Measurements from ENCODE around the gene MCU. TPM values are rescaled to one million over a fixed set of nuclear protein-coding genes. Genes with fewer than 3 reads are reported as not detected.

MCU gene
- polyA plus RNA-seq, 1 of the 3 experiments (the other 2 are of a cell fraction), result 20.6 TPM

- Histone ChIP-seq H3K9me2 (no peaks in the 10 kb centered on the region), H3K27ac (ENCODE audit: low read depth in 2 of 2, low read length in 1 of 2) (no peak overlapping the region), H3K9me3 (no peaks in the 10 kb centered on the region), H3K4me1 (ENCODE audit: control insufficient read depth in 1 of 2, insufficient read depth in 2 of 2, low read depth in 1 of 2, low read length in 1 of 2) (no peaks in the 10 kb centered on the region; a peak in 1 of 4 replicates), H4K20me1 (ENCODE audit: insufficient read depth) (no peaks in the 10 kb centered on the region), H3K36me3 (replicated peaks in 1 of 2; ENCODE audit: control insufficient read depth in 1 of 2, insufficient read depth in 2 of 2, low read length in 1 of 2) (peaks cover 23 to 35% of the 10 kb centered on the region in 2 experiments), H3K79me2 (ENCODE audit: insufficient read depth) (no peaks in the 10 kb centered on the region), H3K27me3 (ENCODE audit: insufficient read depth) (no peaks in the 10 kb centered on the region), H3K4me2 (no peak overlapping the region), H2AFZ (ENCODE audit: low read depth) (no peak overlapping the region), H3K9ac (no peak overlapping the region), H3K4me3 (ENCODE audit: low read depth in 2 of 2, low read length in 1 of 2) (no peak overlapping the region), H3F3A (replicated peaks; ENCODE audit: insufficient read depth) (no peaks in the 10 kb centered on the region)
- DNase-seq, result no peak
- 78% methylated on average over 6 of the region's 6 CpGs for WGBS (ENCODE audit: low lambda C conversion rate)
- CTCF ChIA-PET, result no interaction called here
- POLR2A ChIA-PET, result no interaction called here
- no peak for TF ChIP-seq RAD21 (IDR thresholded peaks at IDR 0.05; ENCODE audit: low read length)
- no peak for TF ChIP-seq NRF1 (IDR thresholded peaks at IDR 0.05; ENCODE audit: low read depth, low read length)
- TF ChIP-seq EZH2phosphoT487 (IDR thresholded peaks at IDR 0.05; ENCODE audit: borderline replicate concordance, low read depth), result no peak
- TF ChIP-seq SMC3 (IDR thresholded peaks at IDR 0.05; ENCODE audit: low read depth, low read length), result no peak
- TF ChIP-seq MEF2A (IDR thresholded peaks at IDR 0.05; ENCODE audit: borderline replicate concordance, low read depth), result no peak
- no peak for TF ChIP-seq RXRA (IDR thresholded peaks at IDR 0.05; ENCODE audit: borderline replicate concordance, low read depth)
Observed at GRCh38 chr10:72889391-72889831, 197.5 kb downstream of the MCU start.

- H3F3A ChIP-seq (replicated peaks; ENCODE audit: insufficient read depth), result no peaks in the 10 kb centered on the region
- H3K4me1 ChIP-seq (ENCODE audit: control insufficient read depth in 1 of 2, insufficient read depth in 2 of 2, low read depth in 1 of 2, low read length in 1 of 2), result no peaks in the 10 kb centered on the region; a peak in 1 of 4 replicates
- WGBS (ENCODE audit: low lambda C conversion rate), result 96% methylated on average over 2 of the region's 2 CpGs
- no peak overlapping the region for H3K4me3 ChIP-seq (ENCODE audit: low read depth in 2 of 2, low read length in 1 of 2)
- peaks cover 20 to 33% of the 10 kb centered on the region in 2 experiments for H3K36me3 ChIP-seq (replicated peaks in 1 of 2; ENCODE audit: control insufficient read depth in 1 of 2, insufficient read depth in 2 of 2, low read length in 1 of 2)
- H3K79me2 ChIP-seq (ENCODE audit: insufficient read depth), result no peaks in the 10 kb centered on the region
- H3K27me3 ChIP-seq (ENCODE audit: insufficient read depth), result no peaks in the 10 kb centered on the region
- no peak overlapping the region for H3K27ac ChIP-seq (ENCODE audit: low read depth in 2 of 2, low read length in 1 of 2)
- DNase-seq, result no peak
- no peaks in the 10 kb centered on the region for H4K20me1 ChIP-seq (ENCODE audit: insufficient read depth)
- no peak overlapping the region for H3K9ac ChIP-seq
- no peak overlapping the region for H3K4me2 ChIP-seq
- no peaks in the 10 kb centered on the region for H3K9me2 ChIP-seq
- no peaks in the 10 kb centered on the region for H3K9me3 ChIP-seq
- CTCF ChIA-PET, result interaction anchor here (0.7 kb wide), 1 partner anchor 56 kb away, joined by 3 read pairs; no protein-coding TSS in a partner anchor
- POLR2A ChIA-PET, result interaction anchor here (0.6 kb wide), 1 partner anchor 285 kb away, joined by 3 read pairs; no protein-coding TSS in a partner anchor
- TF ChIP-seq RXRA (IDR thresholded peaks at IDR 0.05; ENCODE audit: borderline replicate concordance, low read depth) (no peak), FOXJ3 (CRISPR knock-in tag; IDR thresholded peaks at IDR 0.05) (no peak), EP300 (IDR thresholded peaks at IDR 0.05; ENCODE audit: borderline replicate concordance in 1 of 2, low read depth in 1 of 2, low read length in 1 of 2) (no peak), MEF2A (IDR thresholded peaks at IDR 0.05; ENCODE audit: borderline replicate concordance, low read depth) (no peak), EZH2phosphoT487 (IDR thresholded peaks at IDR 0.05; ENCODE audit: borderline replicate concordance, low read depth) (no peak)
- no peak overlapping the region for H2AFZ ChIP-seq (ENCODE audit: low read depth)
Observed at GRCh38 chr10:72890086-72890485, 198.1 kb downstream of the MCU start.

- Histone ChIP-seq H3K9me3 (no peaks in the 10 kb centered on the region), H3K4me2 (no peak within 1 kb of the TSS), H2AFZ (ENCODE audit: low read depth) (no peak within 1 kb of the TSS), H3F3A (replicated peaks; ENCODE audit: insufficient read depth) (no peaks in the 10 kb centered on the region), H3K9me2 (no peaks in the 10 kb centered on the region), H3K9ac (no peak within 1 kb of the TSS), H3K27me3 (ENCODE audit: insufficient read depth) (no peaks in the 10 kb centered on the region), H3K36me3 (replicated peaks in 1 of 2; ENCODE audit: control insufficient read depth in 1 of 2, insufficient read depth in 2 of 2, low read length in 1 of 2) (peaks cover 0 to 8% of the 10 kb centered on the region in 2 experiments), H3K79me2 (ENCODE audit: insufficient read depth) (no peaks in the 10 kb centered on the region), H3K4me1 (ENCODE audit: control insufficient read depth in 1 of 2, insufficient read depth in 2 of 2, low read depth in 1 of 2, low read length in 1 of 2) (no peaks in the 10 kb centered on the region), H3K4me3 (ENCODE audit: low read depth in 2 of 2, low read length in 1 of 2) (no peak within 1 kb of the TSS), H4K20me1 (ENCODE audit: insufficient read depth) (no peaks in the 10 kb centered on the region), H3K27ac (ENCODE audit: low read depth in 2 of 2, low read length in 1 of 2) (no peak within 1 kb of the TSS)
- TF ChIP-seq RXRA (IDR thresholded peaks at IDR 0.05; ENCODE audit: borderline replicate concordance, low read depth) (no peak), CHD2 (IDR thresholded peaks at IDR 0.05; ENCODE audit: low read length, partially characterized antibody) (no peak), REST (IDR thresholded peaks at IDR 0.05; ENCODE audit: low read depth, low read length) (no peak), FOSL2 (IDR thresholded peaks at IDR 0.05; ENCODE audit: borderline replicate concordance, low read depth) (no peak), MXI1 (IDR thresholded peaks at IDR 0.05; ENCODE audit: low read depth, low read length) (no peak)
- ChIA-PET POLR2A (no interaction called here), CTCF (interaction anchor here (1.2 to 1.3 kb wide), 2 partner anchors 13 to 17 kb away, joined by 3 to 6 read pairs; no protein-coding TSS in a partner anchor)
- WGBS (ENCODE audit: low lambda C conversion rate), result 87% methylated on average over 4 of the region's 4 CpGs
- DNase-seq, result no peak
Observed at GRCh38 chr10:72893136-72893798, 201.3 kb downstream of the MCU start, which contains the start of gene OIT3. OIT3 (plus strand) TSS chr10:72893739; CDS start chr10:72893799, 60 bp downstream.

Measured in SK-N-SH (cell line).